ENCODE measurements around the gene FAM98C.
A peak's percentile ranks its signal among the peaks of the same experiment; 100 is the strongest.
"Not testable (repeated sequence)": the region's sequence is repeated elsewhere in the genome, so short reads cannot be mapped to it uniquely, and the experiment has no call there.

The FAM98C gene

GRCh38 chr19:38402967-38403674, at the start of gene FAM98C:
FAM98C (plus strand) TSS chr19:38403093; CDS start chr19:38403154, 61 bp downstream.
- DNase-seq, result peak; percentile 98

- DNase-seq, result no peak
Measured at GRCh38 chr19:38355728-38356725, 46.9 kb upstream of the FAM98C start.

- DNase-seq, result no peak
Measured at GRCh38 chr19:38358071-38358470, 44.8 kb upstream of the FAM98C start.

GRCh38 chr19:38359242-38360021, 43.5 kb upstream of the FAM98C start:
- DNase-seq, result no peak

GRCh38 chr19:38360351-38360750, 42.5 kb upstream of the FAM98C start:
- no peak for DNase-seq

- DNase-seq, result no peak
Measured at GRCh38 chr19:38360839-38361631, 41.9 kb upstream of the FAM98C start.

- DNase-seq, result peak; percentile 68
Measured at GRCh38 chr19:38361633-38362075, 41.2 kb upstream of the FAM98C start.

GRCh38 chr19:38362076-38362945, 40.6 kb upstream of the FAM98C start:
- peak; percentile 80 for DNase-seq

- DNase-seq, result not testable (repeated sequence)
Measured at GRCh38 chr19:38362946-38363688, 39.8 kb upstream of the FAM98C start.

- DNase-seq, result no peak
Measured at GRCh38 chr19:38367041-38367440, 35.9 kb upstream of the FAM98C start.

- DNase-seq, result no peak
Measured at GRCh38 chr19:38369584-38369983, 33.3 kb upstream of the FAM98C start.

- DNase-seq, result no peak
Measured at GRCh38 chr19:38370299-38370698, 32.6 kb upstream of the FAM98C start.

- DNase-seq, result no peak
Measured at GRCh38 chr19:38371081-38371480, 31.8 kb upstream of the FAM98C start.

- no peak for DNase-seq
Measured at GRCh38 chr19:38373907-38374331, 29.0 kb upstream of the FAM98C start.

GRCh38 chr19:38374332-38375097, 28.4 kb upstream of the FAM98C start, which contains the start of gene PSMD8:
PSMD8 (plus strand) TSS chr19:38374571; CDS start chr19:38374602, 31 bp downstream.
- peak; percentile 99 for DNase-seq

GRCh38 chr19:38375098-38375493, 27.8 kb upstream of the FAM98C start:
- no peak for DNase-seq

- no peak for DNase-seq
Measured at GRCh38 chr19:38375748-38376147, 27.1 kb upstream of the FAM98C start.

- no peak for DNase-seq
Measured at GRCh38 chr19:38376576-38376975, 26.3 kb upstream of the FAM98C start.

- no peak for DNase-seq
Measured at GRCh38 chr19:38377052-38377451, 25.8 kb upstream of the FAM98C start.

Measured in CD4-positive, alpha-beta T cell treated with Interleukin-10 for 1 hour (primary cell).